HepG2 (cell line): ENCODE results near the gene DYSF. TPM values are rescaled to one million over a fixed set of nuclear protein-coding genes. Genes with fewer than 3 reads are reported as not detected.

Source experiments
- ATAC-seq: fragments of 200-7000 bp; cut with Tn5 transposase; 3 replicates; pipeline ENCODE4 v1.9.1; 2020; ENCODE audit warnings: mild to moderate bottlenecking, moderate library complexity
- BruUV-seq: library from RNA; stranded (reverse); fragments of 400-500 nt; replicated peaks from 2 replicates; lab custom pipeline; 2021; lab: Mats Ljungman, UMichigan
- CTCF ChIA-PET: fragments of 300-600 bp; formaldehyde crosslinking; extraction: SDS; loops from one replicate; lab custom pipeline; 2021; ENCODE audit warnings: low total read pairs, inconsistent platforms, low intra/inter-chr PET ratio; lab: Yijun Ruan, JAX
- POLR2A ChIA-PET: fragments of 350-600 bp; sonication (Branson Sonifier 250); formaldehyde crosslinking; loops from one replicate; lab custom pipeline; 2020; ENCODE audit warnings: antibody characterized with exemption, inconsistent platforms; lab: Yijun Ruan, JAX
- DNase-seq: peaks from one replicate; pipeline ENCODE4 v3.0.0-alpha.2; 2015; ENCODE audit warnings: low spot score
- FAIRE-seq: peaks from 3 replicates; lab custom pipeline; 2011; peaks lifted over from hg19 to GRCh38; lab: Jason Lieb, UNC
- H2AFZ ChIP-seq: one replicate; pipeline ENCODE4 v1.6.1; 2011; ENCODE audit warnings: low read length, inconsistent platforms
- H3K27ac ChIP-seq: fragments of 300-600 bp; 3 replicates; pipeline ENCODE4 v1.8.0; 2011; ENCODE audit warnings: mixed run types, mild to moderate bottlenecking, mixed read lengths, low read length, inconsistent platforms; ENCODE audit not compliant: insufficient read depth; ENCODE audit errors: extremely low read length
- H3K27me3 ChIP-seq, 2 experiments: fragments of 200-600 bp in 1 of 2; 2 replicates in 1 of 2; 3 replicates in 1 of 2; pipeline versions ENCODE4 v1.6.0 to v1.8.0; 2011; ENCODE audit warnings: low read length in 2 of 2, mild to moderate bottlenecking in 2 of 2, moderate library complexity in 2 of 2, inconsistent platforms in 1 of 2; ENCODE audit not compliant: insufficient read depth in 2 of 2, control insufficient read depth in 1 of 2
- H3K36me3 ChIP-seq, 2 experiments: fragments of 200-600 bp in 1 of 2; replicated peaks in 1 of 2; 2 replicates in 1 of 2; 3 replicates in 1 of 2; pipeline versions ENCODE4 v1.5.1 to v1.8.0; 2011; ENCODE audit warnings: low read length in 2 of 2, inconsistent platforms in 1 of 2; ENCODE audit not compliant: insufficient read depth in 2 of 2, control insufficient read depth in 1 of 2
- H3K4me1 ChIP-seq: 2 replicates; pipeline ENCODE4 v1.5.1; 2012; ENCODE audit warnings: low read length, inconsistent platforms; ENCODE audit not compliant: insufficient read depth
- H3K4me2 ChIP-seq: 2 replicates; pipeline ENCODE4 v1.6.0; 2011; ENCODE audit warnings: low read depth, low read length, inconsistent platforms
- H3K4me3 ChIP-seq, 3 experiments: fragments of 200-600 bp in 1 of 3; sonication (generic), shearing (Covaris generic) in 1 of 3; replicated peaks in 1 of 3; 2 replicates each; pipeline ENCODE4 v1.5.1; 2011 to 2016; ENCODE audit warnings: low read length in 3 of 3, inconsistent platforms in 2 of 3, low read depth in 2 of 3, mild to moderate bottlenecking in 2 of 3, control low read depth in 1 of 3, mixed read lengths in 1 of 3; ENCODE audit not compliant: insufficient read depth in 1 of 3
- H3K79me2 ChIP-seq: one replicate; pipeline ENCODE4 v1.6.1; 2011; ENCODE audit warnings: low read length, inconsistent platforms; ENCODE audit not compliant: insufficient read depth
- H3K9ac ChIP-seq: 2 replicates; pipeline ENCODE4 v1.6.0; 2011; ENCODE audit warnings: mild to moderate bottlenecking, low read depth, low read length, inconsistent platforms; ENCODE audit not compliant: insufficient read depth
- H3K9me3 ChIP-seq: 2 replicates; pipeline ENCODE4 v1.5.1; 2012; ENCODE audit warnings: mild to moderate bottlenecking, low read length
- H4K20me1 ChIP-seq: 2 replicates; pipeline ENCODE4 v1.6.0; 2011; ENCODE audit warnings: inconsistent platforms, mild to moderate bottlenecking, low read length, moderate library complexity; ENCODE audit not compliant: insufficient read depth
- AKNA ChIP-seq: sonication (generic); formaldehyde crosslinking; IDR thresholded peaks from 2 replicates; pipeline ENCODE4 v1.4.0; 2020; ENCODE audit warnings: missing genetic modification reagents, borderline replicate concordance
- BRD4 ChIP-seq: sonication (generic); formaldehyde crosslinking; IDR thresholded peaks from 2 replicates; pipeline ENCODE4 v1.4.0; 2020; ENCODE audit warnings: missing genetic modification reagents
- SP2 ChIP-seq: sonication (generic); formaldehyde crosslinking; IDR thresholded peaks from 2 replicates; pipeline ENCODE4 v1.5.1; 2020; ENCODE audit warnings: mild to moderate bottlenecking, missing genetic modification reagents
- WGBS: methylation state at CpG from one replicate; pipeline ENCODE4 v1.1.6; 2017; ENCODE audit warnings: low lambda C conversion rate; 5-methylcytosine and 5-hydroxymethylcytosine counted together
- in situ Hi-C: cut with HindIII; loops from 2 replicates; pipeline ENCODE4 v1.10.0; 2017; ENCODE audit warnings: low pct_unique_long_range_greater_than_20kb; ENCODE audit not compliant: extremely low pct_ligation_motif_present
- intact Hi-C: fragments of 100-400 bp; cut with micrococcal nuclease; formaldehyde crosslinking; loops from one replicate; pipeline ENCODE4 v1.10.0; 2022; ENCODE audit not compliant: unreplicated experiment
- polyA plus RNA-seq, 8 experiments: library from polyadenylated mRNA; depleted of rRNA in 3 of 8; stranded (reverse) in 7 of 8; unstranded in 1 of 8; fragments of >200 nt; fragmentation: Illumina TruSeq in 4 of 8; extraction: Trizol in 4 of 8; gene quantifications; 2 replicates each; pipeline versions ENCODE4 v1.2.1 to v1.2.3, GENCODE V29; 2011 to 2016; ENCODE audit warnings: low read depth in 4 of 8, missing spikeins in 1 of 8, mixed read lengths in 1 of 8; ENCODE audit not compliant: insufficient read depth in 1 of 8
- total RNA-seq, 5 experiments: library from RNA; depleted of rRNA; stranded (reverse); fragments of >200 nt; fragmentation: Illumina TruSeq; extraction: Trizol; gene quantifications; 2 replicates each; pipeline ENCODE4 v1.2.3, GENCODE V29; 2016; ENCODE audit warnings: low read depth in 1 of 5
- TF ChIP-seq, protein P1 (sequence below): sonication (generic); formaldehyde crosslinking; IDR thresholded peaks from 2 replicates; pipeline ENCODE4 v1.9.0; 2021; ENCODE audit warnings: missing genetic modification reagents, mild to moderate bottlenecking, borderline replicate concordance
- TF ChIP-seq, protein P2 (sequence below): sonication (generic); formaldehyde crosslinking; IDR thresholded peaks from 2 replicates; pipeline ENCODE4 v1.4.0; 2020; ENCODE audit warnings: missing genetic modification reagents

DYSF gene
- total and polyA plus RNA-seq, 2 of the 13 experiments (the other 11 are each of a cell fraction or from before 2014, with no cell fraction given): 0.15 to 2.4 TPM

DNA sequence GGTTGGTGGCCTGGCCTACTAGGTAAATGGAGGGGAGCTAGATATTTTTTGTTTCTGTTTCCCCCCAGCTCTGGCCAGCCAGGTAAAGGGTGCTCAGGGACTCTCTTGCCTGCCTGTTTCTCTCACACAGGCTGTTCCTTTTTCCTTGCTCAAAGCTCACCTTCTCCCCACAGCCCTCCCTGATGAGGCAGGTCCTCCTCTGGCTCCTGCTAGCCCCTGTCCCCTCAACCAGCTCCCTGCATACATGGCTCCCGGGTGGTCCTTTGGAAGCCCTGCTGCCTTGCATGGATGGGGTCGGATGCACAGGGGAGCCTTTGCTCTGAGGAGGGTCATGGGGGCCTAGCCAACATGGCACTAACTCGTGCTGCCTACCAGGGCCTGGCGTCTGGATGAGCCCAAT lies 27.8 kb downstream of the DYSF start:
- intact Hi-C loops: no loop called here
- no TSS peak for BruUV-seq
- Histone ChIP-seq H3K79me2 (no peaks in the 10 kb centered on the region), H3K9ac (no peak overlapping the region), H3K27ac (no peak overlapping the region), H3K4me3 (no peak overlapping the region), H3K36me3 (no peaks in the 10 kb centered on the region), H4K20me1 (no peaks in the 10 kb centered on the region), H3K4me2 (no peak overlapping the region), H3K27me3 (peaks cover 2 to 32% of the 10 kb centered on the region in 2 experiments; a peak in 2 of 5 replicates), H3K9me3 (no peaks in the 10 kb centered on the region), H3K4me1 (no peaks in the 10 kb centered on the region), H2AFZ (no peak overlapping the region)
- ATAC-seq (no peak), FAIRE-seq (no peak), DNase-seq (no peak)
- ChIA-PET POLR2A (no interaction called here), CTCF (no interaction called here)
- WGBS: 15% methylated on average over 4 of the region's 4 CpGs
- in situ Hi-C loops: no loop called here
- TF ChIP-seq BRD4 (CRISPR knock-in tag) (no peak), SP2 (CRISPR knock-in tag) (no peak), AKNA (CRISPR knock-in tag) (no peak)
- TF ChIP-seq, protein P1, sequence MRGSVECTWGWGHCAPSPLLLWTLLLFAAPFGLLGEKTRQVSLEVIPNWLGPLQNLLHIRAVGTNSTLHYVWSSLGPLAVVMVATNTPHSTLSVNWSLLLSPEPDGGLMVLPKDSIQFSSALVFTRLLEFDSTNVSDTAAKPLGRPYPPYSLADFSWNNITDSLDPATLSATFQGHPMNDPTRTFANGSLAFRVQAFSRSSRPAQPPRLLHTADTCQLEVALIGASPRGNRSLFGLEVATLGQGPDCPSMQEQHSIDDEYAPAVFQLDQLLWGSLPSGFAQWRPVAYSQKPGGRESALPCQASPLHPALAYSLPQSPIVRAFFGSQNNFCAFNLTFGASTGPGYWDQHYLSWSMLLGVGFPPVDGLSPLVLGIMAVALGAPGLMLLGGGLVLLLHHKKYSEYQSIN (CRISPR knock-in tag): no peak
- TF ChIP-seq, protein P2, sequence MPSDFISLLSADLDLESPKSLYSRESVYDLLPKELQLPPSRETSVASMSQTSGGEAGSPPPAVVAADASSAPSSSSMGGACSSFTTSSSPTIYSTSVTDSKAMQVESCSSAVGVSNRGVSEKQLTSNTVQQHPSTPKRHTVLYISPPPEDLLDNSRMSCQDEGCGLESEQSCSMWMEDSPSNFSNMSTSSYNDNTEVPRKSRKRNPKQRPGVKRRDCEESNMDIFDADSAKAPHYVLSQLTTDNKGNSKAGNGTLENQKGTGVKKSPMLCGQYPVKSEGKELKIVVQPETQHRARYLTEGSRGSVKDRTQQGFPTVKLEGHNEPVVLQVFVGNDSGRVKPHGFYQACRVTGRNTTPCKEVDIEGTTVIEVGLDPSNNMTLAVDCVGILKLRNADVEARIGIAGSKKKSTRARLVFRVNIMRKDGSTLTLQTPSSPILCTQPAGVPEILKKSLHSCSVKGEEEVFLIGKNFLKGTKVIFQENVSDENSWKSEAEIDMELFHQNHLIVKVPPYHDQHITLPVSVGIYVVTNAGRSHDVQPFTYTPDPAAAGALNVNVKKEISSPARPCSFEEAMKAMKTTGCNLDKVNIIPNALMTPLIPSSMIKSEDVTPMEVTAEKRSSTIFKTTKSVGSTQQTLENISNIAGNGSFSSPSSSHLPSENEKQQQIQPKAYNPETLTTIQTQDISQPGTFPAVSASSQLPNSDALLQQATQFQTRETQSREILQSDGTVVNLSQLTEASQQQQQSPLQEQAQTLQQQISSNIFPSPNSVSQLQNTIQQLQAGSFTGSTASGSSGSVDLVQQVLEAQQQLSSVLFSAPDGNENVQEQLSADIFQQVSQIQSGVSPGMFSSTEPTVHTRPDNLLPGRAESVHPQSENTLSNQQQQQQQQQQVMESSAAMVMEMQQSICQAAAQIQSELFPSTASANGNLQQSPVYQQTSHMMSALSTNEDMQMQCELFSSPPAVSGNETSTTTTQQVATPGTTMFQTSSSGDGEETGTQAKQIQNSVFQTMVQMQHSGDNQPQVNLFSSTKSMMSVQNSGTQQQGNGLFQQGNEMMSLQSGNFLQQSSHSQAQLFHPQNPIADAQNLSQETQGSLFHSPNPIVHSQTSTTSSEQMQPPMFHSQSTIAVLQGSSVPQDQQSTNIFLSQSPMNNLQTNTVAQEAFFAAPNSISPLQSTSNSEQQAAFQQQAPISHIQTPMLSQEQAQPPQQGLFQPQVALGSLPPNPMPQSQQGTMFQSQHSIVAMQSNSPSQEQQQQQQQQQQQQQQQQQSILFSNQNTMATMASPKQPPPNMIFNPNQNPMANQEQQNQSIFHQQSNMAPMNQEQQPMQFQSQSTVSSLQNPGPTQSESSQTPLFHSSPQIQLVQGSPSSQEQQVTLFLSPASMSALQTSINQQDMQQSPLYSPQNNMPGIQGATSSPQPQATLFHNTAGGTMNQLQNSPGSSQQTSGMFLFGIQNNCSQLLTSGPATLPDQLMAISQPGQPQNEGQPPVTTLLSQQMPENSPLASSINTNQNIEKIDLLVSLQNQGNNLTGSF (CRISPR knock-in tag): no peak
